OCI-LY7 (cell line): ENCODE data around the gene TRIP10. TPM values are rescaled to one million over a fixed set of nuclear protein-coding genes. Genes with fewer than 3 reads are reported as not detected.
A peak's percentile ranks its signal among the peaks of the same experiment; 100 is the strongest.

ENCODE experiments used
- BruUV-seq: library from RNA; stranded (reverse); fragments of 400-500 nt; replicated peaks from 2 replicates; lab custom pipeline; 2021; lab: Mats Ljungman, UMichigan
- CTCF ChIA-PET: fragments of 300-600 bp; sonication (Branson Sonifier 250); formaldehyde crosslinking; loops from one replicate; lab custom pipeline; 2022; ENCODE audit warnings: antibody characterized with exemption; ENCODE audit not compliant: unreplicated experiment; lab: Charles Lee
- POLR2A ChIA-PET: fragments of 300-600 bp; sonication (Branson Sonifier 250); formaldehyde crosslinking; loops from one replicate; lab custom pipeline; 2022; ENCODE audit warnings: antibody characterized with exemption; lab: Charles Lee
- DNase-seq: peaks from one replicate; pipeline ENCODE4 v3.0.0-alpha.2; 2015; ENCODE audit warnings: low spot score
- H2AFZ ChIP-seq: fragments of 200-600 bp; sonication (generic), shearing (Covaris generic); 2 replicates; pipeline ENCODE4 v1.6.1; 2014; ENCODE audit warnings: mild to moderate bottlenecking, antibody characterized with exemption, low read length, moderate library complexity
- H3K27ac ChIP-seq: fragments of 200-600 bp; sonication (generic); 2 replicates; pipeline ENCODE4 v1.5.1; 2014; ENCODE audit warnings: mixed run types, low read depth, mild to moderate bottlenecking, moderate library complexity, low read length, inconsistent platforms; ENCODE audit not compliant: poor library complexity, severe bottlenecking
- H3K36me3 ChIP-seq: fragments of 200-600 bp; sonication (generic); 2 replicates; pipeline ENCODE4 v1.6.1; 2014; ENCODE audit warnings: mild to moderate bottlenecking, antibody characterized with exemption, low read length, moderate library complexity, mixed read lengths; ENCODE audit not compliant: insufficient read depth
- H3K4me1 ChIP-seq: fragments of 200-600 bp; sonication (generic); 2 replicates; pipeline ENCODE4 v1.5.1; 2014; ENCODE audit warnings: mild to moderate bottlenecking, low read length; ENCODE audit not compliant: insufficient read depth, poor library complexity, severe bottlenecking
- H3K4me2 ChIP-seq: fragments of 200-600 bp; sonication (generic); 2 replicates; pipeline ENCODE4 v1.6.1; 2014; ENCODE audit warnings: mild to moderate bottlenecking, low read length
- H3K4me3 ChIP-seq: fragments of 200-600 bp; sonication (generic); 2 replicates; pipeline ENCODE4 v1.5.1; 2014; ENCODE audit warnings: mild to moderate bottlenecking, low read depth, low read length; ENCODE audit not compliant: poor library complexity, severe bottlenecking
- H3K79me2 ChIP-seq: fragments of 200-600 bp; sonication (generic); 2 replicates; pipeline ENCODE4 v1.6.1; 2016; ENCODE audit warnings: low read depth, mild to moderate bottlenecking, low read length, moderate library complexity, mixed read lengths; ENCODE audit not compliant: insufficient read depth
- H3K9me2 ChIP-seq: fragments of 200-600 bp; sonication (generic); 2 replicates; pipeline ENCODE4 v1.6.1; 2016; ENCODE audit warnings: mild to moderate bottlenecking, low read length, mixed read lengths; ENCODE audit not compliant: insufficient read depth
- H3K9me3 ChIP-seq: fragments of 200-600 bp; sonication (generic); 2 replicates; pipeline ENCODE4 v1.6.1; 2014; ENCODE audit warnings: mild to moderate bottlenecking, mixed run types, low read length, mixed read lengths
- H4K20me1 ChIP-seq: fragments of 200-600 bp; sonication (generic); 2 replicates; pipeline ENCODE4 v1.6.1; 2014; ENCODE audit warnings: mild to moderate bottlenecking, antibody characterized with exemption, low read length, moderate library complexity, mixed read lengths; ENCODE audit not compliant: insufficient read depth
- EZH2phosphoT487 ChIP-seq: fragments of 200-600 bp; sonication (generic); IDR thresholded peaks from 2 replicates; pipeline ENCODE4 v1.6.1; 2018; ENCODE audit warnings: low read depth, borderline replicate concordance, mild to moderate bottlenecking, mixed run types, antibody characterized with exemption, low read length, moderate library complexity, mixed read lengths
- intact Hi-C: fragments of 100-400 bp; cut with micrococcal nuclease; formaldehyde crosslinking; loops from one replicate; pipeline ENCODE4 v1.10.0; 2022; ENCODE audit not compliant: unreplicated experiment
- total RNA-seq, 2 experiments: library from RNA; depleted of rRNA in 1 of 2; stranded (reverse); fragments of >200 nt in 1 of 2; shearing (Covaris generic) in 1 of 2; gene quantifications; 2 replicates each; pipeline ENCODE4 v1.2.3, GENCODE V29; 2014 to 2022
- TF ChIP-seq, protein P1 (sequence below): fragments of 200-600 bp; sonication (generic); conservative IDR thresholded peaks from 2 replicates; pipeline ENCODE4 v1.5.1; 2014; ENCODE audit warnings: mild to moderate bottlenecking, antibody characterized with exemption, low read length, moderate library complexity, mixed read lengths

The TRIP10 gene
- total RNA-seq, 2 experiments from 2014 or later: 16.1 to 19.9 TPM

DNA sequence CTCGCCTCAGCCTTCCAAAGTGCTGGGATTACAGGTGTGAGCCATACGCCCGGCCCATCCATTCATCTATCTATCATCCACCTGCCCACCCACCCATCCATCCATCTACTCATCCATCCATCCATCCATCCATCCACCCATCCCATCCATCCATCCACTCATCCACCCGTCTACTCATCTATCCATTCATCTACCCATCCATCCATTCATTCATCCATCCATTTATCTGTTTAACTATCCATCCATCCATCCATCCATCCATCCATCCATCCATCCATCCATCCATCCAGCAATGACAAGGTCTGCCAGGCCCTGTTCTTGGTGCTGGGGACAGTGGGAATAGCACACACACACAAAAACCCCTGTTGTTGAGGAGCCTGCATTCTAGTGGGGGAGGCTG lies 37.5 kb downstream of the TRIP10 start:
- no peak for DNase-seq
- POLR2A ChIA-PET: no interaction called here
- Histone ChIP-seq H3K4me1 (peaks cover 51% of the 10 kb centered on the region), H2AFZ (no peak overlapping the region), H3K4me2 (peak overlapping the region; percentile 1; the same call in 1 of the 2 replicates), H3K4me3 (no peak overlapping the region), H3K9me3 (no peaks in the 10 kb centered on the region), H3K36me3 (peaks cover 69% of the 10 kb centered on the region), H3K9me2 (no peaks in the 10 kb centered on the region), H3K79me2 (peaks cover 89% of the 10 kb centered on the region), H4K20me1 (0 out of 2 replicates have a peak, but pooled peaks cover 7% of the 10 kb centered on the region), H3K27ac (no peak overlapping the region)
- TF ChIP-seq, protein P1, sequence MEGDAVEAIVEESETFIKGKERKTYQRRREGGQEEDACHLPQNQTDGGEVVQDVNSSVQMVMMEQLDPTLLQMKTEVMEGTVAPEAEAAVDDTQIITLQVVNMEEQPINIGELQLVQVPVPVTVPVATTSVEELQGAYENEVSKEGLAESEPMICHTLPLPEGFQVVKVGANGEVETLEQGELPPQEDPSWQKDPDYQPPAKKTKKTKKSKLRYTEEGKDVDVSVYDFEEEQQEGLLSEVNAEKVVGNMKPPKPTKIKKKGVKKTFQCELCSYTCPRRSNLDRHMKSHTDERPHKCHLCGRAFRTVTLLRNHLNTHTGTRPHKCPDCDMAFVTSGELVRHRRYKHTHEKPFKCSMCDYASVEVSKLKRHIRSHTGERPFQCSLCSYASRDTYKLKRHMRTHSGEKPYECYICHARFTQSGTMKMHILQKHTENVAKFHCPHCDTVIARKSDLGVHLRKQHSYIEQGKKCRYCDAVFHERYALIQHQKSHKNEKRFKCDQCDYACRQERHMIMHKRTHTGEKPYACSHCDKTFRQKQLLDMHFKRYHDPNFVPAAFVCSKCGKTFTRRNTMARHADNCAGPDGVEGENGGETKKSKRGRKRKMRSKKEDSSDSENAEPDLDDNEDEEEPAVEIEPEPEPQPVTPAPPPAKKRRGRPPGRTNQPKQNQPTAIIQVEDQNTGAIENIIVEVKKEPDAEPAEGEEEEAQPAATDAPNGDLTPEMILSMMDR: no peak
- TF ChIP-seq EZH2phosphoT487: no peak
- CTCF ChIA-PET: no interaction called here
- BruUV-seq: TSS peak; percentile 40
- intact Hi-C loops: no loop called here

DNA sequence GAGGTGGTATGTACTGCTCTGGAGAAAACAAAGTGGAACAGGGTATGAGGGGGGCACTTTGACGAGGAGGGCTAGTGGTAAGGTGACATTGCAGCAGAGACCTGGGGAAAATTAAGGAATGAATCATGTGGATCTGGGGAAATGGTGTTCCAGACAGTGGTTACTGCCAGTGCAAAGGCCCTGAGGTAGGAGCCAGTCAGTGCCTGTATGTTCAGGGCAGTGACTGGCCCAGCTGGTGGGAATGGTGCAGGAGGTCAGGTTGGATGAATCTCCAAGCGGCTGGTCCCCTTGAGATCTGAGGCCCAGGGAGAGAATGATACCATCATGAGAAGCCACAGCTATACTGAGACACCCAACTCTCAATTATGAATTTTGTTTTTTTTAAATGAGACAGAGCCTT lies 38.0 kb downstream of the TRIP10 start:
- CTCF ChIA-PET: no interaction called here

GRCh38 chr19:6778386-6778785 lies 38.9 kb downstream of the TRIP10 start:
- peak overlapping the region; percentile 13 for H3K27ac ChIP-seq

More for the DNA sequence above, 38.0 kb downstream of the TRIP10 start:
- peak overlapping the region; percentile 1; the same call in 1 of the 2 replicates for H3K4me2 ChIP-seq
- H3K9me2 ChIP-seq: no peaks in the 10 kb centered on the region
- peaks cover 72% of the 10 kb centered on the region for H3K36me3 ChIP-seq
- BruUV-seq: no TSS peak
- H3K79me2 ChIP-seq: peaks cover 93% of the 10 kb centered on the region
- H3K9me3 ChIP-seq: no peaks in the 10 kb centered on the region
- intact Hi-C loops: no loop called here
- POLR2A ChIA-PET: no interaction called here
- H3K27ac ChIP-seq: no peak overlapping the region
- H3K4me1 ChIP-seq: peaks cover 47% of the 10 kb centered on the region
- 0 out of 2 replicates have a peak, but pooled peaks cover 7% of the 10 kb centered on the region for H4K20me1 ChIP-seq
- no peak overlapping the region for H3K4me3 ChIP-seq
- TF ChIP-seq, protein P1: no peak
- TF ChIP-seq EZH2phosphoT487: no peak
- DNase-seq: no peak
- H2AFZ ChIP-seq: no peak overlapping the region

More at GRCh38 chr19:6778386-6778785, 38.9 kb downstream of the TRIP10 start:
- ChIA-PET CTCF (interaction anchor here (0.5 kb wide), 1 partner anchor 247 kb away, joined by 3 read pairs; the partner anchor contains the start of gene TNFSF9), POLR2A (interaction anchor here (0.5 to 0.6 kb wide), 2 partner anchors 198 to 1197 kb away, joined by 3 read pairs; no protein-coding TSS in a partner anchor)
- peak; percentile 40 for DNase-seq
- BruUV-seq: no TSS peak
- TF ChIP-seq, protein P1: no peak
- no peak for TF ChIP-seq EZH2phosphoT487
- Histone ChIP-seq H4K20me1 (0 out of 2 replicates have a peak, but pooled peaks cover 7% of the 10 kb centered on the region), H3K9me2 (no peaks in the 10 kb centered on the region), H3K4me3 (no peak overlapping the region), H3K4me1 (peaks cover 47% of the 10 kb centered on the region), H3K79me2 (peaks cover 96% of the 10 kb centered on the region), H3K4me2 (peak overlapping the region; percentile 45), H3K36me3 (peaks cover 76% of the 10 kb centered on the region), H2AFZ (no peak overlapping the region), H3K9me3 (no peaks in the 10 kb centered on the region)
- intact Hi-C loops: no loop called here
